ENCODE data around the gene FOCAD.

FOCAD gene

DNA sequence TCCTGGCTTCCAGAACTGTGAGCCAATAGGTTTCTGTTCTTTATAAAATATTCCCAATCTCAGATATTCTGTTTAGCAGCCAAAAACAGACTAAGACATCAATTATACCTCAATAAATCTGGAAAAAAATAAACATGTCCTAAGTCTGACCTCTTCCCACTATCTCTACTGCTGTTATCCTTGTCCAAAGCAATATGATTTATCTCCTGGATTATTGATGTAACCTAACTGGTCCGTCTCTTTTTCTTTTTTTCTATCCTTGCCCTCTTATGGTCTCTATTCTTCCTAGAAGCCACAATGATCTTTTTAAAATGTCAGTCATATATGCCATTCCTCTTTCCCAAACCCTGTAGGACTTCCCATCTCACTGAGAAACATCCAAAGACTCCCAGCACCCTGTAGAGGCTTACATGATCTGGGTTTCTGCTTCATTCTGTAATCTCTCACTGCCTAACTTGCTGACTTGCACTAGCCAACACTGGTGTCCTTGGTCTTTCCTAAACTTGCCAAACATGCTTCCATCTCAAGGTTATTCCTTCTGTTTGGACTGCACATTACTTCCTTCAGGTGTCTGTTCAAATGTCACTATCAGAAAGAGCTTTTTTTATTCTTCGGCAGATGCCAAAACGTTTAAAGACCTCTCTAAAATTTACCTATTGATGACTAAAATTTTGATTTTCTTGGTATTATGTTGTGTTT, 13.1 kb downstream of the FOCAD start (continued):
- TF ChIP-seq, protein P1, sequence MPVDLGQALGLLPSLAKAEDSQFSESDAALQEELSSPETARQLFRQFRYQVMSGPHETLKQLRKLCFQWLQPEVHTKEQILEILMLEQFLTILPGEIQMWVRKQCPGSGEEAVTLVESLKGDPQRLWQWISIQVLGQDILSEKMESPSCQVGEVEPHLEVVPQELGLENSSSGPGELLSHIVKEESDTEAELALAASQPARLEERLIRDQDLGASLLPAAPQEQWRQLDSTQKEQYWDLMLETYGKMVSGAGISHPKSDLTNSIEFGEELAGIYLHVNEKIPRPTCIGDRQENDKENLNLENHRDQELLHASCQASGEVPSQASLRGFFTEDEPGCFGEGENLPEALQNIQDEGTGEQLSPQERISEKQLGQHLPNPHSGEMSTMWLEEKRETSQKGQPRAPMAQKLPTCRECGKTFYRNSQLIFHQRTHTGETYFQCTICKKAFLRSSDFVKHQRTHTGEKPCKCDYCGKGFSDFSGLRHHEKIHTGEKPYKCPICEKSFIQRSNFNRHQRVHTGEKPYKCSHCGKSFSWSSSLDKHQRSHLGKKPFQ (tag by site-specific recombination; IDR thresholded peaks at IDR 0.05), result no peak
- no peak for TF ChIP-seq GLIS2 (tag by site-specific recombination; IDR thresholded peaks at IDR 0.05)
- TF ChIP-seq, protein P2, sequence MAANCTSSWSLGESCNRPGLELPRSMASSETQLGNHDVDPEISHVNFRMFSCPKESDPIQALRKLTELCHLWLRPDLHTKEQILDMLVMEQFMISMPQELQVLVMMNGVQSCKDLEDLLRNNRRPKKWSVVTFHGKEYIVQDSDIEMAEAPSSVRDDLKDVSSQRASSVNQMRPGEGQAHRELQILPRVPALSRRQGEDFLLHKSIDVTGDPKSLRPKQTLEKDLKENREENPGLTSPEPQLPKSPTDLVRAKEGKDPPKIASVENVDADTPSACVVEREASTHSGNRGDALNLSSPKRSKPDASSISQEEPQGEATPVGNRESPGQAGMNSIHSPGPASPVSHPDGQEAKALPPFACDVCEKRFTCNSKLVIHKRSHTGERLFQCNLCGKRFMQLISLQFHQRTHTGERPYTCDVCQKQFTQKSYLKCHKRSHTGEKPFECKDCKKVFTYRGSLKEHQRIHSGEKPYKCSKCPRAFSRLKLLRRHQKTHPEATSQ (tag by site-specific recombination; IDR thresholded peaks at IDR 0.05), result no peak
- TF ChIP-seq SP7 (tag by site-specific recombination; IDR thresholded peaks at IDR 0.05), result no peak

DNA sequence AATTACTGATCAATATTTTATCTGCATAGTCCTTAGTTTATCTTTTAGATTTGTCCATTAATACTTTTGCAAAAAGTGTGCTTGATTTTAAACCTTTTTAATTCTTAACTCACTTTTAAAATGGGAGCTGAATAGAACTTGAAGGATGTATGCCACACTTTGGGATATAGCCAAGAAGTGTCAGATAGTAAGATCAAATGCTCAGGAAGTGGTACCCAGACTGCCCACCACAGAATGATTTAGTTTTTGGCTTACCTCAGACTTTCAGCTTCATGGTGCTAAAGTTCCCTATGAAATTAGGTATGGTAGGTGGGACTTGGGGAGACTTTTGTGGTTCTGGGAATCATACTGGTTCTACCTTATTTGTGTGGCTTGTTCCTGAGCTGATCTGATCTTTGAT, 14.7 kb downstream of the FOCAD start:
- Histone ChIP-seq H3K27ac (ENCODE audit: extremely low read depth, low read depth, low read length) (no peak overlapping the region), H3K36me3 (ENCODE audit: control insufficient read depth in 2 of 2, insufficient read depth in 1 of 2, low read length in 2 of 2) (no peaks in the 10 kb centered on the region), H3K4me3 (ENCODE audit: low read depth, low read length) (no peak overlapping the region), H3K4me1 (ENCODE audit: control insufficient read depth, insufficient read depth, low read length) (peaks cover 8% of the 10 kb centered on the region; the same call in 1 of the 2 replicates), H3K9me3 (ENCODE audit: control insufficient read depth, insufficient read depth, low read depth, low read length) (no peaks in the 10 kb centered on the region)
- ChIA-PET POLR2A (interaction anchor here (3.3 kb wide), 1 partner anchor 15 kb away, joined by 14 read pairs; the partner anchor contains the start of gene FOCAD), CTCF (no interaction called here)
- TF ChIP-seq MZF1 (tag by site-specific recombination; IDR thresholded peaks at IDR 0.05; ENCODE audit: borderline replicate concordance), result no peak
- TF ChIP-seq SP2 (tag by site-specific recombination; IDR thresholded peaks at IDR 0.05), result no peak

DNA sequence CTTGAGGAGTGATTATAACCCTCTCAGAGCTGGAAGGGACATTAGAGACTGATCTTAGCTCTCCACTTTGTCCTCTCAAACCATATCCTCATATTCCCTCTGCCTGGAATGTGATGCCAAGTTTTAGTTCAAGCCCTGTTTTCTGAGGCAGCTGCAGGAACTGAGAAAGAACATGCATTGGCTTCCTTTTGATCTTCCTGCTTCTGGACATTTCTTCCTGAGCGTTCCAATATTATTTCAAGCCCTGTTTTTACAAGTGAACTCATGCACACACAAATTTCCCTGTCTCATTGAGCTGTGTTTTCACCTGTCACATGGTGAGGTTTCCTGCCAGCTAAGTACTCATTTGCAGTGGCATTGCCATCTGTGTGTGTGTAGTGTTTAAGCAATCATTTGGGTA, 17.0 kb downstream of the FOCAD start:
- POLR2A ChIA-PET, result interaction anchor here (1.5 to 3.3 kb wide), 3 partner anchors 9 to 79 kb away, joined by 5 to 14 read pairs (median 7); partner anchors contain the start of genes FOCAD and MLLT3
- CTCF ChIA-PET, result interaction anchor here (0.9 kb wide), 1 partner anchor 12 kb away, joined by 3 read pairs; no protein-coding TSS in a partner anchor
- Histone ChIP-seq H3K4me3 (ENCODE audit: low read depth, low read length) (no peak overlapping the region), H3K36me3 (ENCODE audit: control insufficient read depth in 2 of 2, insufficient read depth in 1 of 2, low read length in 2 of 2) (no peaks in the 10 kb centered on the region), H3K4me1 (ENCODE audit: control insufficient read depth, insufficient read depth, low read length) (peaks cover 8% of the 10 kb centered on the region; the same call in 1 of the 2 replicates), H3K27ac (ENCODE audit: extremely low read depth, low read depth, low read length) (no peak overlapping the region), H3K9me3 (ENCODE audit: control insufficient read depth, insufficient read depth, low read depth, low read length) (no peaks in the 10 kb centered on the region)
- TF ChIP-seq FEZF1 (tag by site-specific recombination; IDR thresholded peaks at IDR 0.05) (peak; percentile 68), PRDM1 (tag by site-specific recombination; IDR thresholded peaks at IDR 0.05) (0 out of 2 replicates have a peak, but pooled peaks have one; percentile 15)
- TF ChIP-seq, protein P3, sequence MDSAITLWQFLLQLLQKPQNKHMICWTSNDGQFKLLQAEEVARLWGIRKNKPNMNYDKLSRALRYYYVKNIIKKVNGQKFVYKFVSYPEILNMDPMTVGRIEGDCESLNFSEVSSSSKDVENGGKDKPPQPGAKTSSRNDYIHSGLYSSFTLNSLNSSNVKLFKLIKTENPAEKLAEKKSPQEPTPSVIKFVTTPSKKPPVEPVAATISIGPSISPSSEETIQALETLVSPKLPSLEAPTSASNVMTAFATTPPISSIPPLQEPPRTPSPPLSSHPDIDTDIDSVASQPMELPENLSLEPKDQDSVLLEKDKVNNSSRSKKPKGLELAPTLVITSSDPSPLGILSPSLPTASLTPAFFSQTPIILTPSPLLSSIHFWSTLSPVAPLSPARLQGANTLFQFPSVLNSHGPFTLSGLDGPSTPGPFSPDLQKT (IDR thresholded peaks at IDR 0.05; ENCODE audit: borderline replicate concordance, low read depth, low read length), result no peak

DNA sequence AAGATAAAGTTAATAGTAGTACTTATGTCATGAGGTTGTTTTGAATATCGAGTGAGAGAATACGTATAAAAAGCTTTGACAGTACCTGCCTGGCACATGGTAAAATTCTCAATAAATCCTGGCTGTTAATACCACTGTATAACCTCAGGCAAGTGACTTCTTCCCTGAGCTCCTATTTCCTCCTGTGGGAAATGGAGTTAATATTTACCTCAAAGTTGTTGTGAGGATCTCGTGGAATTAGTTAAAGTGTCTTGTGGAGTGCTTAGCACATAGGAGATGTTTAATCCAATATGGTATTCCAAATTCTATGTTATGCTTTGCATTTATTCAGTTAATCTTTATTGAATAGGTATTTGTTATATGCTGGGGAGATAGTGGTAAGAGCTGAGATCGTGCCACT, 18.5 kb downstream of the FOCAD start:
- Histone ChIP-seq H3K4me3 (ENCODE audit: low read depth, low read length) (no peak overlapping the region), H3K27ac (ENCODE audit: extremely low read depth, low read depth, low read length) (no peak overlapping the region), H3K9me3 (ENCODE audit: control insufficient read depth, insufficient read depth, low read depth, low read length) (no peaks in the 10 kb centered on the region), H3K4me1 (ENCODE audit: control insufficient read depth, insufficient read depth, low read length) (peaks cover 8% of the 10 kb centered on the region; the same call in 1 of the 2 replicates), H3K36me3 (ENCODE audit: control insufficient read depth in 2 of 2, insufficient read depth in 1 of 2, low read length in 2 of 2) (no peaks in the 10 kb centered on the region)
- CTCF ChIA-PET, result interaction anchor here (2.1 kb wide), 1 partner anchor 78 kb away, joined by 8 read pairs; no protein-coding TSS in a partner anchor
- POLR2A ChIA-PET, result interaction anchor here (1.3 to 2.1 kb wide), 2 partner anchors 18 to 80 kb away, joined by 7 read pairs; partner anchors contain the start of genes FOCAD and MLLT3
- TF ChIP-seq, protein P4, sequence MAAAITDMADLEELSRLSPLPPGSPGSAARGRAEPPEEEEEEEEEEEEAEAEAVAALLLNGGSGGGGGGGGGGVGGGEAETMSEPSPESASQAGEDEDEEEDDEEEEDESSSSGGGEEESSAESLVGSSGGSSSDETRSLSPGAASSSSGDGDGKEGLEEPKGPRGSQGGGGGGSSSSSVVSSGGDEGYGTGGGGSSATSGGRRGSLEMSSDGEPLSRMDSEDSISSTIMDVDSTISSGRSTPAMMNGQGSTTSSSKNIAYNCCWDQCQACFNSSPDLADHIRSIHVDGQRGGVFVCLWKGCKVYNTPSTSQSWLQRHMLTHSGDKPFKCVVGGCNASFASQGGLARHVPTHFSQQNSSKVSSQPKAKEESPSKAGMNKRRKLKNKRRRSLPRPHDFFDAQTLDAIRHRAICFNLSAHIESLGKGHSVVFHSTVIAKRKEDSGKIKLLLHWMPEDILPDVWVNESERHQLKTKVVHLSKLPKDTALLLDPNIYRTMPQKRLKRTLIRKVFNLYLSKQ (tag by site-specific recombination; IDR thresholded peaks at IDR 0.05; ENCODE audit: borderline replicate concordance), result no peak
- TF ChIP-seq ZNF555 (tag by site-specific recombination; conservative IDR thresholded peaks at IDR 0.05) (no peak), ZNF777 (tag by site-specific recombination; IDR thresholded peaks at IDR 0.05; ENCODE audit: borderline replicate concordance) (no peak), ZBTB1 (tag by site-specific recombination; IDR thresholded peaks at IDR 0.05) (no peak), ZNF404 (tag by site-specific recombination; IDR thresholded peaks at IDR 0.05) (no peak), ZBTB17 (tag by site-specific recombination; IDR thresholded peaks at IDR 0.05) (no peak)
- TF ChIP-seq, protein P5, sequence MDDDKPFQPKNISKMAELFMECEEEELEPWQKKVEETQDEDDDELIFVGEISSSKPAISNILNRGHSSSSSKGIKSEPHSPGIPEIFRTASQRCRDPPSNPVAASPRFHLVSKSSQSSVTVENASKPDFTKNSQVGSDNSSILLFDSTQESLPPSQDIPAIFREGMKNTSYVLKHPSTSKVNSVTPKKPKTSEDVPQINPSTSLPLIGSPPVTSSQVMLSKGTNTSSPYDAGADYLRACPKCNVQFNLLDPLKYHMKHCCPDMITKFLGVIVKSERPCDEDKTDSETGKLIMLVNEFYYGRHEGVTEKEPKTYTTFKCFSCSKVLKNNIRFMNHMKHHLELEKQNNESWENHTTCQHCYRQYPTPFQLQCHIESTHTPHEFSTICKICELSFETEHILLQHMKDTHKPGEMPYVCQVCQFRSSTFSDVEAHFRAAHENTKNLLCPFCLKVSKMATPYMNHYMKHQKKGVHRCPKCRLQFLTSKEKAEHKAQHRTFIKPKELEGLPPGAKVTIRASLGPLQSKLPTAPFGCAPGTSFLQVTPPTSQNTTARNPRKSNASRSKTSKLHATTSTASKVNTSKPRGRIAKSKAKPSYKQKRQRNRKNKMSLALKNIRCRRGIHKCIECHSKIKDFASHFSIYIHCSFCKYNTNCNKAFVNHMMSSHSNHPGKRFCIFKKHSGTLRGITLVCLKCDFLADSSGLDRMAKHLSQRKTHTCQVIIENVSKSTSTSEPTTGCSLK (tag by site-specific recombination; IDR thresholded peaks at IDR 0.05), result no peak

Data from HEK293 (cell line).